Mucosa of stomach (tissue), 1 donor: ENCODE data around the gene SLC35F1.

Experiments
- H3K27me3 ChIP-seq: one replicate; pipeline ENCODE4 v1.7.0; 2013; ENCODE audit warnings: mild to moderate bottlenecking, low read length; ENCODE audit not compliant: control insufficient read depth, insufficient read depth
- H3K36me3 ChIP-seq: one replicate; pipeline ENCODE4 v1.7.0; 2013; ENCODE audit warnings: low read length; ENCODE audit not compliant: control insufficient read depth, insufficient read depth
- H3K4me1 ChIP-seq: one replicate; pipeline ENCODE4 v1.7.0; 2013; ENCODE audit warnings: mild to moderate bottlenecking, low read length; ENCODE audit not compliant: control insufficient read depth, insufficient read depth
- H3K4me3 ChIP-seq: one replicate; pipeline ENCODE4 v1.7.0; 2013; ENCODE audit warnings: low read length
- H3K9ac ChIP-seq: one replicate; pipeline ENCODE4 v1.7.0; 2013; ENCODE audit warnings: mild to moderate bottlenecking, low read length, moderate library complexity
- H3K9me3 ChIP-seq: one replicate; pipeline ENCODE4 v1.7.0; 2013; ENCODE audit warnings: mild to moderate bottlenecking, low read length, moderate library complexity; ENCODE audit not compliant: control insufficient read depth
- donor health status: Pancreatic carcinoma.

Gene SLC35F1

GRCh38 chr6:118313762-118314161 lies 406.7 kb downstream of the SLC35F1 start:
- Histone ChIP-seq H3K9ac (no peak overlapping the region), H3K9me3 (no peaks in the 10 kb centered on the region), H3K4me1 (peaks cover 7% of the 10 kb centered on the region), H3K4me3 (no peak overlapping the region), H3K27me3 (no peaks in the 10 kb centered on the region), H3K36me3 (no peaks in the 10 kb centered on the region)

GRCh38 chr6:118316796-118317384 lies 409.8 kb downstream of the SLC35F1 start:
- Histone ChIP-seq H3K9me3 (no peaks in the 10 kb centered on the region), H3K27me3 (no peaks in the 10 kb centered on the region), H3K36me3 (no peaks in the 10 kb centered on the region), H3K4me1 (peaks cover 7% of the 10 kb centered on the region), H3K9ac (no peak overlapping the region), H3K4me3 (no peak overlapping the region)

GRCh38 chr6:118317581-118318563 lies 410.8 kb downstream of the SLC35F1 start:
- Histone ChIP-seq H3K4me3 (no peak overlapping the region), H3K9ac (no peak overlapping the region), H3K4me1 (peaks cover 7% of the 10 kb centered on the region)

GRCh38 chr6:118318648-118319047 lies 411.6 kb downstream of the SLC35F1 start:
- Histone ChIP-seq H3K9me3 (no peaks in the 10 kb centered on the region), H3K4me1 (peaks cover 7% of the 10 kb centered on the region), H3K27me3 (no peaks in the 10 kb centered on the region), H3K4me3 (no peak overlapping the region), H3K9ac (no peak overlapping the region), H3K36me3 (no peaks in the 10 kb centered on the region)

More at GRCh38 chr6:118317581-118318563, 410.8 kb downstream of the SLC35F1 start:
- Histone ChIP-seq H3K27me3 (no peaks in the 10 kb centered on the region), H3K9me3 (no peaks in the 10 kb centered on the region), H3K36me3 (no peaks in the 10 kb centered on the region)

GRCh38 chr6:118319416-118319815 lies 412.4 kb downstream of the SLC35F1 start:
- no peaks in the 10 kb centered on the region for H3K36me3 ChIP-seq
- no peak overlapping the region for H3K9ac ChIP-seq
- H3K27me3 ChIP-seq, result no peaks in the 10 kb centered on the region
- no peak overlapping the region for H3K4me3 ChIP-seq
- peaks cover 7% of the 10 kb centered on the region for H3K4me1 ChIP-seq
- H3K9me3 ChIP-seq, result no peaks in the 10 kb centered on the region

GRCh38 chr6:118319894-118320649 lies 413.0 kb downstream of the SLC35F1 start:
- H3K4me1 ChIP-seq, result peaks cover 7% of the 10 kb centered on the region
- H3K9me3 ChIP-seq, result no peaks in the 10 kb centered on the region
- H3K9ac ChIP-seq, result no peak overlapping the region
- no peak overlapping the region for H3K4me3 ChIP-seq
- H3K27me3 ChIP-seq, result no peaks in the 10 kb centered on the region
- H3K36me3 ChIP-seq, result no peaks in the 10 kb centered on the region

GRCh38 chr6:118320652-118321051 lies 413.6 kb downstream of the SLC35F1 start:
- H3K4me1 ChIP-seq, result peaks cover 7% of the 10 kb centered on the region
- H3K27me3 ChIP-seq, result no peaks in the 10 kb centered on the region
- H3K9me3 ChIP-seq, result no peaks in the 10 kb centered on the region
- H3K9ac ChIP-seq, result no peak overlapping the region
- no peaks in the 10 kb centered on the region for H3K36me3 ChIP-seq
- H3K4me3 ChIP-seq, result no peak overlapping the region

GRCh38 chr6:118324116-118324515 lies 417.1 kb downstream of the SLC35F1 start:
- H3K9me3 ChIP-seq, result no peaks in the 10 kb centered on the region
- no peaks in the 10 kb centered on the region for H3K27me3 ChIP-seq
- H3K9ac ChIP-seq, result no peak overlapping the region
- no peak overlapping the region for H3K4me3 ChIP-seq
- no peaks in the 10 kb centered on the region for H3K4me1 ChIP-seq
- no peaks in the 10 kb centered on the region for H3K36me3 ChIP-seq

GRCh38 chr6:118325220-118325860 lies 418.3 kb downstream of the SLC35F1 start:
- H3K9ac ChIP-seq, result no peak overlapping the region
- H3K36me3 ChIP-seq, result no peaks in the 10 kb centered on the region
- H3K4me1 ChIP-seq, result no peaks in the 10 kb centered on the region
- no peaks in the 10 kb centered on the region for H3K27me3 ChIP-seq
- no peak overlapping the region for H3K4me3 ChIP-seq
- no peaks in the 10 kb centered on the region for H3K9me3 ChIP-seq

GRCh38 chr6:118326712-118327111 lies 419.6 kb downstream of the SLC35F1 start:
- Histone ChIP-seq H3K36me3 (no peaks in the 10 kb centered on the region), H3K4me1 (no peaks in the 10 kb centered on the region), H3K9ac (no peak overlapping the region), H3K27me3 (no peaks in the 10 kb centered on the region), H3K4me3 (no peak overlapping the region), H3K9me3 (no peaks in the 10 kb centered on the region)

GRCh38 chr6:118327237-118327636 lies 420.2 kb downstream of the SLC35F1 start:
- Histone ChIP-seq H3K36me3 (no peaks in the 10 kb centered on the region), H3K4me3 (no peak overlapping the region), H3K9ac (no peak overlapping the region), H3K4me1 (no peaks in the 10 kb centered on the region), H3K27me3 (no peaks in the 10 kb centered on the region), H3K9me3 (no peaks in the 10 kb centered on the region)
